RKO (cell line): Measurements from ENCODE around the gene FXYD1.

Source experiments
- DNase-seq: peaks from one replicate; pipeline ENCODE4 v3.0.0-alpha.2; 2016; ENCODE audit warnings: low spot score

The FXYD1 gene

DNA sequence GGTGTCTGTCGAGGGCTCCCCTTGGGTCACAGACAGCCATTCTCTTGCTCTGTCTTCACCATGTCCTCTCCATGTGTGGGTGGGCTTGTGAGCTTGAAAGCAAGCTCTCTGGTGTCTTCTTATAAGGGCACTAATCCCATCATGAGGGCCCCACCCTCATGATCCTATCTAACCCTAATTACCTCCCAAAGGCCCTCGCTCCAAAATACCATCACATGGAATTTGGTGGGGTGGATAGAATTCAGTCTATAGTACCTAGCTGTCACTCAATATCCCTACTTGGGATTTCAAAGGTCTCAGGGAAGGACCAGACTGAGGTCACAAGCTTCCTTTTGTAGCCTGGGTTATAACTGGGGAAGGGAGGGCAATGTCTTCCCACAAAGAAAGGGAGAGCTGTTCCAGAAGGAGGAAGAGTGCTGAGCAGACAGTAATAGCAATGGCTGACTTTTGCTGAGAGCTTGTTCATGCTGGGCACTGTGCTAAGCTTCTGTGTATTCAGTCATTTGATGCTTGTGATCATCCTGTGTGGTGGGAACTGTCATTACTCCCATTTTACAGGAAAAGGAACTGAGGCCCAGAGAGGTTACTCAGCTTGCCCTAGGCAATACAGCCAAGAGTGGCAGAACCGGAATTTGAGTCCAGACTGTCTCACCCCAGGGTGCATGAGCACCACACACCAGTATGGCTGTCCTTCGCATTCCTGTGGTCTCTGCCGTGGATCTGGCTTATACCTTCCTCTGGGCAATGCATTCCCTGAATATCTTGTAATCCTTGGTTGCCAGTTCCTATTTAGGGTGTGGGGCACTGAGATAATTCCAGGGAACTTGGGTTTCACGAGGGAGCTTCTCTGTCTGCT is 24.1 kb downstream of the FXYD1 start:
- no peak for DNase-seq

DNA sequence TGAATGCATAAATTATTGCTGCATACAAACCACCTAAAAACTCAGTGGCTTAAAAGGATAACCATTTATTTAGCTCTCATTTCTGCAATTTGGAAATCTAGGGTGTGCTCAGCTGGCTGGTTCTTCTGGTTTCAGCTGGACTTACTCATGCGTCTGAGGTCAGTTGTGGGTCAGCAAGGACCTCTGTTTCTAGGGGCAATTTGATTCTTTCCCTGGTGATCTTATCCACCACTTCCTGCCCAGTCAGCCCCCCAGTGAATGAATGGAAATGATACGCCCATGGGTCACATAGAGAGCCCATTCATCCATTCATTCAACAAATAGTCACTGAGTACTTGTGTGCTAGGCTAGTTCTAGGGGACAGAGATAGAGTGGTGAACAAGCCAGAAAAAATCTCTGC is 25.8 kb downstream of the FXYD1 start:
- peak; percentile 89 for DNase-seq

DNA sequence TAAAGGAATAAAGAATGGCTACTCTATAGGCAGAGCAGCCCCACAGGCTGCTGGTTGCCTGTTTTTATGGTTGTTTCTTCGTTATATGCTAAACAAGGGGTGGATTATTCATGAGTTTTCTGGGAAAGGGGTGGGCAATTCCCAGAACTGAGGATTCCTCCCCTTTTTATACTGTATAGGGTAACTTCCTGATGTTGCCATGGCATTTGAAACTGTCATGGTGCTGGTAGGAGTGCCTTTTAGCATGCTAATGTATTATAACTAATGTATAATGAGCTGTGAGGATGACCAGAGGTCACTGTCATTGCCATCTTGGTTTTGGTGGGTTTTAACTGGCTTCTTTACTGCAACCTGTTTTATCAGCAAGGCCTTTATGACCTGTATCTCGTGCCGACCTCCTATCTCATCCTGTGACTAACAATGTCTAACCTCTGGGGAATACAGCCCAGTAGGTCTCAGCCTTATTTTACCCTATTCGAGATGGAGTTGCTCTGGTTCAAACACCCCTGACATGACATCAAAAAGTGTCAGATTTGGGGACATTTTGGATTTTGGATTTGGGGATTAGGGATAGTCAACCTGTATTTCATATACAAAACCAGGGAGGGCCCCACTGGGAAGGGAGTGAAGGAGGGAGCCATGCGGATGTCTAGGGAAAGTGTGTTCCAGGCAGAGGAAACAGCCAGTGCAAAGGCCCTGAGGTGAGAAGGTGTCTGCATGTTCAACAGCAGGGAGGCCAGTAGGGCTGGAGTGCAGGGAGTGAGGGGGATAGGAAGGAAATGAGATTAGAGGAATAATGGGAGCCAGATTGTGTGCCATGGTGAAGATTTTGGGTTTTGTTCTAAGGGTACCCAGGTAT is 26.8 kb downstream of the FXYD1 start:
- DNase-seq: no peak

DNA sequence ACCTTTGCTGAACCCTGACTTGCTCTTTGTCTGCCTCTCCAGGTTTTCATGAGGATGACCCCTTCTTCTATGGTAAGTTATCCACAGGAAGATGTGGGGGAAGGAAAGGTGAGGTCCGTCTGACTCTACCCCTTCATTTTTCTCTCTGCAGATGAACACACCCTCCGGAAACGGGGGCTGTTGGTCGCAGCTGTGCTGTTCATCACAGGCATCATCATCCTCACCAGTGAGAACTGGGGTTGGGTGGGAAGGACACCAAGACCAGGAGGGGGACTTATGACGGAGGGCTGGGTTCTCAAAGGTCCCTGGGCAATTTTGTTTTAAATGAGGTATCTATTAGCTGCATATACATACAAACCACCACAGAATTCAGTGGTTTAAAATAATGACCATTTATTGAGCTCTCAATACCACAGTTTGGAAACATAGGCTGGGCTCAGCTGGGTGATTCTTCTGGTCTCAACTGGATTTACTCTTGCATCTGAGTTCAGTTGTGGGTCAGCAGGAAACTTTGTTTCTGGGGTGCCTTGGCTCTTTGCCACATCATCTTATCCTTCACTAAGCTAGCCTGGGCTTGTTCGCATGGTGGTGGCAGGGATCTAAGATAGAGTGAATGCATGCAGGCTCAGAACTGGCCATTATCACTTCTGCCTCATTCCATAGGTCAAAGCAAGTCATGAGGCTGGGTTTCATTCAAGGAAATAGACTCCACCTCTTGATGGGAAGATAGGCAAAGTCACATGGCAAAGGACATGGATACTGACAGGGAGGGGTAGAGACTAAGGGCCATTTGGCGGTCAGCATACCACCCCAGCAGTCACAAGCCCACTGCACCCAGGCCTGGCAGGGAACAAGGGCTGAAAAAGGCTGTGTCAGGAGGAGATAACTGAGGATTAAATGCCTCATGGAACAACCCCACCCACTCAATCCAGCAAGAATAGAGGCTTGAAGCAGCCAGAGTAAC is 27.8 kb downstream of the FXYD1 start:
- DNase-seq: no peak

DNA sequence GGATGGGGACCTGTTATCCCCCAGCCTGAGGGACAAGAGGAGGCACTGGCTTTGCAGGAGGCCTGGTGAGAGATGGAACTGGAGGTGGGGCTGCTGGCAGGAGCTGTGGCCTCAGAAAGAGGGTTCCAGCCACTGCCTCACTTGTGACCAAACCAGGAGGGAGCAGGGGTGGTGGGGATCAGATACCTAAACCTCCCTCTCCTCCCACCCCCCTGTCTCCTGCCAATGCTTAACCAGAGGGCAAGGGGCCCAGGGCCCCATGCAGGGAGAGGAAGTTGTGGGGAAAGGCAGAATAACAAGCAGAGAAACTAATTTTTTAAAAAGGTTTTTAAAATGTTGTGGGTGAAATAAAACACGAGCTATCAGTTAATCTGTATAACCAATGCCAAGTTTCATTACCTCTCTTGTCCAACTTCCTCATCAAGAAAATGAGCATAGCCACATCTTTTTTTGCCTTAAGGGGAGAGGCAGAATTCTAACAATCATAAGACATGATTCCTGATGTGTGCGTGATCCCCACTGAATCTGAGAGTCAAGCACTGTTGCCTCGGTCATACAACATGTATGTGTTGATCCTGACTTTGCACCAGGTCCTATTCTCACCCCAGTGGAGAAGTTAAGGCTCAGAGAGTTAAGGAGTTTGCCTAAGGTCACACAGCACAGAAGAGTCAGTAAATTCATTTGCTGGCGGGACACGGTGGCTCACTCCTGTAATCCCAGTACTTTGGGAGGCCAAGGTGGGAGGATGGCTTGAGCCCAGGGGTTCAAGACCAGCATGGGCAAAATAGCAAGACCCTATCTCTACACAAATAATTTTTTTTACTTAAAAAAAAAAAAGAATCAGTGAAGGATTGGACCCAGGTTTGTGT is 28.9 kb downstream of the FXYD1 start:
- no peak for DNase-seq

DNA sequence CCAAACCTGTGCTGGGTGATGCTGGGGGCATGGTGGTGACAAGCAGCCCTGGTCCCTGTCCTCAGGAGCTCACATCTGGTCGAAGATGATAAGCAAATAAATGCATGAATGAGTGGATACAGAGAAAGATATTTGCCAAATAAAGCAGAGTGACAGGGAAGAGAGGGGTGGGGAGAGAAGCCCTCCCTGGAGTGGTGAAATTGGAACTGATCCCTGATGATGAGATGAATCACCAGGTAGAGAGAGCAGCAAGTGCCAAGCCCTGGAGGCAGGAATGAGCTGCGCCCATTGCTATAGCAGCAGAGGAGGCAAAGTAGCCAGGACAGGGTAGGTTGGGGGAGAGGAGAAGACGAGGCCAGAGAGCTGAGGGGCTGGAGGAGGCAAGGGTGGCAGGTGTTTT is 29.6 kb downstream of the FXYD1 start:
- no peak for DNase-seq

DNA sequence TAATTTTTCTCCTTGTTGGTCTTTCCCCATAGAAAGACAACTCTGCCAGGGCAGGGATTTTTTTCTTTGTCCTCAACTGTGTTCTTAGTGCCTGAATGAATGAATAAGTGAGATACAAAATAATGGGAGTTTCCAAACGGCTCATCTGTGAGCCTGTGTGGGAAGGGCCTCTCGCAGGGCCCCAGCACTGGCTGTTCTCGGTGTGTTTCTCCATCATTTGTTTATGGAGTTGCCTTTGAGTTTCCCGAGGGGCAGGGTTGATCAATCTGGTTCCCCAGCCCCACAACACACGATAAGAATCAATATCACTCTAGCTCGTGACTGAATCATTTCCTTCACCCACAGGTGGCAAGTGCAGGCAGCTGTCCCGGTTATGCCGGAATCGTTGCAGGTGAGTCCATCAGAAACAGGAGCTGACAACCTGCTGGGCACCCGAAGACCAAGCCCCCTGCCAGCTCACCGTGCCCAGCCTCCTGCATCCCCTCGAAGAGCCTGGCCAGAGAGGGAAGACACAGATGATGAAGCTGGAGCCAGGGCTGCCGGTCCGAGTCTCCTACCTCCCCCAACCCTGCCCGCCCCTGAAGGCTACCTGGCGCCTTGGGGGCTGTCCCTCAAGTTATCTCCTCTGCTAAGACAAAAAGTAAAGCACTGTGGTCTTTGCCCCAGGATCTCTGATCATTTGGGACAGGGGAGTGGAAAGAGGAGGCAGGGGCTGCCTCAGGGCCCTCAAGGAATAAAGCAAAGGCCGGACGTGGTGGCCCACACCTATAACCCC is 30.8 kb downstream of the FXYD1 start:
- DNase-seq: no peak

DNA sequence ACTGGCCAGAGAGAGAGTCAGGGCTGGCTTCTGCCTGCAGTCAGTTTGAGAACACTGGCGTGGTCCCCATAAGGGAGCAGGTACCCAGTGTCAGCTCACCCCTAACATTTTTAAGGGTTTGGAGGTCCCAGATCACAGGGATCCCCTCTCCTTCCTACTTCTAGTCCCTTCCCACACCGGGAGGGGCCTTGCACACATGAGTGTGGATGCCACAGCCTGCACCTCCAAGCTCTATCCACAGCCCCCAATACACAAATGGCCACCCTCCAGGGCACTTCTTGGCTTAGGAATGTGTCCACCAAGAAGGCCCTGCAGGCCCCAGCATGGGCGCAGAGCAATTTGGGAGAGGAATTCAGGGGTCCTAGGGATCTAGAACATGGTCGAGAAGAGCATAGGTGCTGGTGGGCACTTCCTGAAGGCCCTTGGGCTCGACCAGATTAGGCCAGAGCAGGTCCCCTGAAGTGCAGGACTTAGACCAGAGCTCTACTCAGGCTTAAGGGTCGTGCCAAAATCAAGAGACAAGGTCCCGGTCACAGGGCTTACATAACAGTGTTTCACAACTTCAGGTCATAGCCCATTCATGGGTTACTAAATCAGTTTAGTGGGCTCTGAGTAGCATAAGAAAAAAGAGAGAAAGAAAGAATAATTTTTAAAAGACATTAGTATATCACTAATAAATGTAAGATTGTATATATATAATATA is 31.9 kb downstream of the FXYD1 start:
- no peak for DNase-seq

DNA sequence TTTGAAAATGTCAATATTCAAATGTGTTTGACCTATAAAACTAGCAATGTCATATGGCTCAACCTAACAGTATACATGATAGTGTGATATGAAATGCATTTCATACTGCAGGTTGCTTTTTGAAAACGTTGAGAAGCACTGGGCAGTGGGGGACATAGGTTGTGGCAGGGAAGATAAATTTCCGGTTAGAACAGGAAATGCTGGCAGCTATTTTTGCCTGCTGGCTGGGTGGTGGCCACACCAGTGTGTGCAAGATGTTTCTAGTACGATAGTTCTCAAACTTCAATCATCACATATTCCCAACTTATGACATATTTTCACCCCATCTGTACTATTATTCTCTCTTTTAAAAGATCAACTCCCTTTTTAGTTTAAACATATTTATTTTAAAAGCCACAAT is 33.1 kb downstream of the FXYD1 start:
- DNase-seq: no peak

DNA sequence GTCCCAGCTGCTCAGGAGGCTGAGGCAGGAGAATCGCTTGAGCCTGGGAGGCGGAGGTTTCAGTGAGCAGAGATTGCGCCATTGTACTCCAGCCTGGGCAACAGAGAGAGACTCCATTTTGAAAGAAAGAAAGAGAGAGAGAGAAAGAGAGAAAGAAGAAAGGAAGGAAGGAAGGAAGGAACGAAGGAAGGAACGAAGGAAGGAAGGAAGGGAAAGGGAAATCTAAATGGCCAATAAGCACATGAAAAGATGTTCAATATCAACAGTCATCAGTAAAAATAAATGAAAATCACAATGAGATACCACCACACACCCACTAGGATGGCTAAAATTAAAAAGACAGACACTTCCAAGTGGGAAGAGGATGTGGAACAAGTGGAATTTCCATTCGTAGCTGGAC is 35.6 kb downstream of the FXYD1 start:
- no peak for DNase-seq

DNA sequence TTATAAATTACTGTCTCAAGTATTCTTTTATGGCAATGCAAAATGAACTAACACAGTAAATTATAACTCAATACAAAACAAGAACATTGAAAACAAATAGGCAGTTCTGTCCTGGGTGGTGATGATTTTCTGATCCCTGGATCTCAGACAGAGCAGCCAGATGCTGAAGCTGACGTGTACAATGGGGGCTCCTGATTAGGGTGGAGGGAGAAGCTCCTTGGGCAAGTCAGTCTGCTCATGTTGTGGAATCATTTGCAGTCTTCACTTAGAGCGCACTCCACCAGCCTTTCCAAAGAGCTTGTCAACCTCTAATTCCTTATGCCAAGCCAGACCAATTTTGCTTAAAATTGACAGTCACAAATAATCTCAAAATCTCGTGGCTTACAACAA is 37.6 kb downstream of the FXYD1 start:
- DNase-seq: no peak

DNA sequence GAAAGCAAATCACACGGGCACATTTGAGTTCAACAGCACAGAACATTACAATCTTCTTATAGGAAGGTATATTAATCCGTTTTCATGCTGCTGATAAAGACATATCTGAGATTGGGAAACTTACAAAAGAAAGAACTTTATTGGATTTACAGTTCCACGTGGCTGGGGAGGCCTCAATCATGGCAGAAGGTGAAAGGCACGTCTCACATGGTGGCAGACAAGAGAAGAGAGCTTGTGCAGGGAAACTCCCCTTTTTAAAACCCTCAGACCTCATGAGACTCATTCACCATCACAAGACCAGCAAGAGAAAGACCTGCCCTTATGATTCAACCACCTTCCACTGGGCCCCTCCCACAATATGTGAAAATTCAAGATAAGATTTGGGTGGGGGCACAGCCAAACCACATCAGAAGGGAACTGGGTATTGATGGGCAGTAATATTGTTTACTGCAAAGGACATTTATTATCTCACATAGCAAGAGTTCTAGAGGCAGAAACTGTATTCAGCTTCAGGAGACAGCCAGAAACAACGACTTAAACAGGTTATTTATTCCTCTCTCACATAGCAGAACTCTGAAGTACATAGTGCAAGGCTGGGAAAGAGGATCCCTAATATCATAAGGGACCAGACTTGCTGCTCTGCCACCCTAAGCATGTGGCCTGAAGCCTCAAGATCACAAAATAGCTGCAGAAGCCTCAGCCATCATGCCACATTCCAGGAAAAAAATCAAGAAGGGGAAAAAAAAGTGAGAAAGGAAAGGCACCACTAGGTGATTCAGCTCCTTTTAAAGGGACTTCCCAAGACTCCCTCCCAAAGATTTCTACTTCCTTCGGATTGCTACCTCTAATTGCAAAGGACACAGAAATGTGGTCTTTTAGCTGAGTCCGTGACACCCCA is 39.0 kb downstream of the FXYD1 start:
- no peak for DNase-seq

DNA sequence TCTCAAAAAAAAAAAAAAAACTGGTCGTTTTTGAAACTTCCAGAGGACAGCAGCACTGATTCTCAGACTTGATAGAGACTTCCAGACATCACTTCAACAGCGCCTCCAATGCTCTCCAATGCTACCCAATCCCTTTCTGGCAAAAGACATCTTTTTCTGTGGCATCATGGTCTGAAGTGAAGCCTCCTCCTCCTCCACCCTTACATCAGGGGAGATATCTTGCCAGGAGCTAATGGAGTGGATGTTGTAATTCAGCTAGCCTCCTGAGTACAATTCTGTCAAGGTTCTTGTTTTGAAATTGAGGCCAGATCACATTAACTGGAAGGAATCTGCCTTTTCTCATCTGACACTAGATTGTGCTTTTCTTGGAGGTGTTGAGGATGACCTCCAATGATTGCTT is 40.1 kb downstream of the FXYD1 start:
- DNase-seq: no peak

DNA sequence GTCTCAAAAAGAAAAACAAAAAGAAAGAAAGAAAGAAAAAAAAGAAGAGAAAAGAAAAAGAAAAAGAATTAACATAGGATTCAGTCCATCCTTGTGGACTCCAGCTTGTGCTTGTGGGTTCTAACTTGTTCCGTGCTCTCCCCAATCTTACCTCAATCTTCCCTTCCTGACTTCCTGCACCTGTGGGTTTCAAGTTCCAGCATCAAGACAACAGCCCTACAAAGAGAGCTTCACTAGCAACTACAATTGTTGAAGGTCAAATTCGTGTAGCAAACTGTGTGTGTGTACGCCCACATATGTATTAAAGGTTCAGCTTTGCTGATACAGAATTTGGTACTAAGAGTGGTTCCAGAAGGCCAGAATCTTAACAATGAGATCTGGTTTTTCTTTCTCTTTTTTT is 41.2 kb downstream of the FXYD1 start:
- no peak for DNase-seq

DNA sequence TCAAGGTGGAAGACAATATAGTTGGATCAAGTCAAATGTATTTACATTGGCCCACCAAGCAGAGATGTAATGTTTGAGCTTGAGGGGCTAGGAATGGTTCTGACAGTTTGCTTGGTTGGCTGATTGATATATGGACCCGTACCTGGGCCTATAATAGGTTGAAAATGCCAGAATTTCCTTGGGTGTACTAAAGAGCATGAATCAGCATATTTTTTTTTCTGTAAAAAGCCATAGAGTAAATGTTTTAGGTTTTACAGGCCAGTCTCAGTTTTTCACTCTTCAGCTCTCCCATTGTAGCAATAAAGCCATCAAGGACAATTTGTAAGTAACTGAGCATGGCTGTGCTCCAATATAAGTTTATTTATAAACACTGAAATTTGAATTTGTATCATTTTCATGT is 42.8 kb downstream of the FXYD1 start:
- no peak for DNase-seq

DNA sequence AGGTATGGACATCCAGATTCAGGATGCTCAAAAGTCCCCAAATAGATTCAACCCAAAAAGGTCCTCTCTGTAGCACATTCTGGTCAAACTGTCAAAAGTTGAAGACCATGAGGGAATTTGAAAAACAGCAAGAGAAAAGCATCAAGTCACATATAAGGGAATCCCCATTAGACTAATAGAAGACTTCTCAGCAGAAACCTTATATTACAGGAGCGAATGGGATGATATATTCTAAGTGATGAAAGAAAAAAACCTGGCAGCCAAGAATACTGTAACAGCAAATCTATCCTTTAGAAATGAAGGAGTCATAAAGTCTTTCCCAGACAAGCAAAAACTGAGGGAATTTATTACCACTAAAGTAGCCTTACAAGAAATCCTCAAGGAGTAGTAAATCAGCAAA is 45.6 kb downstream of the FXYD1 start:
- no peak for DNase-seq

DNA sequence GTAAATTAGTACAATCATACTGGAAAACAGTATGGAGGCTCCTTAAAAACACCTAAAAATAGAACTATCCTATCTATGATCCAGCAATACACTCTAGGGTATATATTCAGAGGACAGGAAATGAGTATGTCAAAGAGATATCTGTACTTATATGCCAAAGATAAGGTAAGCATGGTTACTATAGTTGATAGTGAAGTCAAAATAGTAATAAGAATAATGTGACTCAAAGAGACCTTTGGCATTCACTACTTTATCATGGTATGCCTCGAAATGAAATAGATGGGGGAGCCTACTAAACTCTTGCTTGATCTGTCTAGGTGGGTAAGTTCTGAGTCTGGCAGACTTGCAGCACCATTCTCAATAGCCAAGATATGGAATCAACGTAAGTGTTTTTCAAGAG is 46.3 kb downstream of the FXYD1 start:
- DNase-seq: no peak
